PC-9 (cell line): Measurements from ENCODE around the gene RNF6.

Experiments
- CTCF ChIP-seq: fragments of 200-600 bp; sonication (generic); conservative IDR thresholded peaks from 2 replicates; pipeline ENCODE4 v1.6.1; 2017; ENCODE audit warnings: mixed run types, antibody characterized with exemption, mild to moderate bottlenecking, moderate library complexity
- EZH2 ChIP-seq: fragments of 200-600 bp; sonication (generic); IDR thresholded peaks from 2 replicates; pipeline ENCODE4 v1.8.0; 2017; ENCODE audit warnings: antibody characterized with exemption, low read depth

GRCh38 chr13:26257049-26257448 is 34.9 kb upstream of the RNF6 start:
- TF ChIP-seq CTCF (no peak), EZH2 (no peak)
